ENCODE results near the gene KANSL1. TPM values are rescaled to one million over a fixed set of nuclear protein-coding genes. Genes with fewer than 3 reads are reported as not detected.

The KANSL1 gene
- total RNA-seq, 1 donor: 216 TPM

DNA sequence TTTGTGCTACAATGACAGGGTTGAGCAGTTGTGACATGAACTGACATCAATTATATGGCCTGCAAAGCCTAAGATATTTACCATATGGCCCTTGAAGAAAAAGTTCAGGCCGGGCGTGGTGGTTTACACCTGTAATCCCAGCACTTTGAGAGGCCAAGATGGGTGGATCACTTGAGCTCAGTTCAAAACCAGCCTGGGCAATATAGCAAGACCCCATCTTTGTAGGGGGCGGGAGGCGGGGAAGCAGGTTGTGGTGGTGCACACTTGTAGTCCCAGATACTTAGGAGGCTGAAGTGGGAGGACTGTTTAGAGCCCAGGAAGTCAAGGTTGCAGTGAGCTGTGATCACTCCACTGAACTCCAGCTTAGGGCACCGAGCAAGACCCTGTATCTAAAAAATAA is 145.8 kb downstream of the KANSL1 start:
- no peaks in the 10 kb centered on the region for H3K27me3 ChIP-seq (ENCODE audit: insufficient read depth, low read length)
- no peak overlapping the region for H3K4me3 ChIP-seq (ENCODE audit: low read length)
- no peaks in the 10 kb centered on the region for H3K4me1 ChIP-seq (ENCODE audit: insufficient read depth, low read length)
- no peaks in the 10 kb centered on the region for H3K9me3 ChIP-seq (ENCODE audit: low read depth, low read length)

DNA sequence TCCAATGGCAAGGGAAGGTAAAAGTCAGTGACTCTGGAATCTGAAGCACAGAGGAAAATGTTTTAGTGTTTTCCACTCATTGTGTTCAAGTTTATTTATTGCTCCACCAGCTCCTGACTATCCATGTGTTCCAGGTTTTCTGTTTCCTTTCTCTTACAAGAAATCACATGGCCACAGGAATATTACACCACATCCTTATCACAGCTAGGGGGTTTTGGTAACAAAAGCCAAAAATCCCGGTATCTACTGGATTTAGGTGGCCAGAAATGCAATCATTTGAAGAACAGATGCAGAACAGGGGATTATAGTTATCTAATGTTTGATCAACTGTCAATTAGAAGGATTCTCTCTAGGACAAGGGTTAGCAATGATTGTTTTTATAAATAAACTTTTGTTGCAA is 146.3 kb downstream of the KANSL1 start:
- H3K27me3 ChIP-seq (ENCODE audit: insufficient read depth, low read length): no peaks in the 10 kb centered on the region
- no peak overlapping the region for H3K4me3 ChIP-seq (ENCODE audit: low read length)
- no peaks in the 10 kb centered on the region for H3K9me3 ChIP-seq (ENCODE audit: low read depth, low read length)
- no peaks in the 10 kb centered on the region for H3K4me1 ChIP-seq (ENCODE audit: insufficient read depth, low read length)

DNA sequence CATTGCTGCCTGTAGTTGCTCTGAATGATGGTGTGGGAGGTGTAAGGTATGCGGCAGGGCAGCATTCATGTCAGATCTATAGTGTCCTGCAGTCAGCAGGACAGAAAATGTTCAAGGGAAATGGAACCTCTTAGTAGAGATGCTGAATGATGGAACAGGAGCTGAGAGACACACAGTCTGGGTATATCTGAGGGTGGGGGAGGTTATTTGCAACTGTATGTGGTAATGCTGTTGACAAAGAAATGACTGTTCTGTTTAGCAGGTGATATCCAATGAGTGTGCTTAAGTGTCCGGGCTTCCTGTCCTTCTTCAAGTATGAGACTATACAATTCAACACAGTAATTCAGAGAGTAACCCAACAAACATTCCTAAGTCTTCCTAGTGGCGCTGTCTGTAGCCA is 147.6 kb downstream of the KANSL1 start:
- no peak overlapping the region for H3K4me3 ChIP-seq (ENCODE audit: low read length)
- H3K4me1 ChIP-seq (ENCODE audit: insufficient read depth, low read length): no peaks in the 10 kb centered on the region
- H3K27me3 ChIP-seq (ENCODE audit: insufficient read depth, low read length): no peaks in the 10 kb centered on the region
- no peaks in the 10 kb centered on the region for H3K9me3 ChIP-seq (ENCODE audit: low read depth, low read length)

DNA sequence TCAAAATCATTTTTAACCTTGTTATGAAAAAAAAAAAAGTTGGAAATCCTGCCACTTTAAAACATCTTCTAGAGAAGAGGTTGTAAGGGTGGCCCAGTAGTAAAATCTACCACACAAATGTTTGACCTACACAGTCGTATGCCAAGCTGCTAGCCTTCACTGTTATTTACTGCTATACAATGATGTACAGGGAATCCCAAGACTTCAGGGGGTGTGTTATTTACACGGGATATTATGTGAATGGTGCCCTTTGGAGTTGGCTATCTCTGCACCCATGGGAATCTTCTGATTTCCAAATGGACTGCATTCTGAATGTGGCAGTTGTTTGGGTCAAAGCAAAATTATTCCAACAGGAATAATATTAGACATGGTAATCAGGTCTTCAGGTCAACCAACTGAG is 148.2 kb downstream of the KANSL1 start:
- no peaks in the 10 kb centered on the region for H3K27me3 ChIP-seq (ENCODE audit: insufficient read depth, low read length)
- no peaks in the 10 kb centered on the region for H3K4me1 ChIP-seq (ENCODE audit: insufficient read depth, low read length)
- H3K9me3 ChIP-seq (ENCODE audit: low read depth, low read length): no peaks in the 10 kb centered on the region
- no peak overlapping the region for H3K4me3 ChIP-seq (ENCODE audit: low read length)

DNA sequence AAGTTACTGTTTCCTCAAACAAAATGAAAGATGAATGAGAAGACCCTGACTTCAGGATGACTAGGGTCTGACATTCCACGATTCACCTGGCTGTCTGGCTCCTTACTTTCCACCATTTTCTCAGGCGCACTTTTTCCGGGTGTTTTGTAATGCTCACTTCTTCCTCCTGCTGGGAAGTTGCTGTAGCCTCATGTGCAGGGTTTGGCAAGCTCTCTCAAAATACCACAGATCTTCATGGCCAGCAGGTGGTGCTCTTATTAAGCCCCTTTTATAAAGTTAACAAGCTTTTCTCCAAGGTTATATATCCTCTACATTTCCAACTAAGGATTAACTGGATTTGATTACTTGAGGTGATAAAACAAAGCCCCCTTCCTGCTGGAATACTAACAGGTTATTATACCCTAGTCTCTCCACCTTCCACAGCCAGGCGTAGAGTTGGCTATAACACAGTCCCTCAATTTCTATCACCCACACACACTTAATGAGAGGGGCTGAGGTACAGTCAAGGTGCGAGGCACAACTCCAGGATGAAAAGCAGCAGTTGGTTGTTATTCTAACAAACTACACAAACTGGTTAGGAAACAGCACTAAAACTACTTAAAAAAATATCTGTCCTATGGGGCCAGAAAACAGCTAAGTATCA is 148.8 kb downstream of the KANSL1 start:
- Histone ChIP-seq H3K4me1 (ENCODE audit: insufficient read depth, low read length) (no peaks in the 10 kb centered on the region), H3K9me3 (ENCODE audit: low read depth, low read length) (no peaks in the 10 kb centered on the region), H3K27me3 (ENCODE audit: insufficient read depth, low read length) (no peaks in the 10 kb centered on the region), H3K4me3 (ENCODE audit: low read length) (no peak overlapping the region)

DNA sequence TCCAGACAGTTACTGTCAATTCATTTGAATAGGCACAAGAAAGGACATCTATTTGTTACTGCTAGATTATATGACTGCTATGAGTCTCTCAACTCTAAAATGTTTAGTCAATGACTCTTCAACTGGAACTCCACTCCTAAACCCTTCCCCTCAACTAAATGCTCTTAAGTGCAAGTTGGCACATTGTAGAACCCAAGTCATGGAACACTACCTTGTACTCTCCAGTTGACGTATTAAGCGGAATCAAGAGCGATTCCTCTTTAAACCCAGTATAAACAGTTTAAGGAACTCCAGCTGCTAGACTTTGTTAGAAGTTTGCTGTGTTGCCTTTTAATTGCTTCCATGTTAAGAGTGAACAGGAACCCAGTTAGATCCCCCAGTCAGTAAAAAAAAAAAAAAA is 149.6 kb downstream of the KANSL1 start:
- no peaks in the 10 kb centered on the region for H3K9me3 ChIP-seq (ENCODE audit: low read depth, low read length)
- H3K27me3 ChIP-seq (ENCODE audit: insufficient read depth, low read length): no peaks in the 10 kb centered on the region
- no peak overlapping the region for H3K4me3 ChIP-seq (ENCODE audit: low read length)
- H3K4me1 ChIP-seq (ENCODE audit: insufficient read depth, low read length): no peaks in the 10 kb centered on the region

DNA sequence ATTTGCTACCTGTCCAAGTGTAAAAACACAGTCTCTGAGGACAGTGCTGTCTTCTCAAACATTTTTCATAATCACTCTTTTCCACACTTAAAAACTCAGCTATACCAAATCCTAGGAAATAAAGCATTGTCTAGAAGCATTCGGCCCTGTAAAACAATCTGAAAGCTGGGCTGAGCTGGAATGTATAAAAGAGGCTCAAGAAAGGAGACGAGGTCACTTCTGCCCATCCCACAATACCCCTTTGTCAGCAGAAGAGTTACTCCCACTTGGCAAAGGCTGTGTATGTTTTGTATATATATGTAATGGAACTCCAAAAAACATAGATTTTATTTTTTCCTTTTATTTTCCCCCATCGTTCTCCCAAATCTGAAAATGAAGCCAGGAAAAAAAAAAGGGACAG is 150.3 kb downstream of the KANSL1 start:
- Histone ChIP-seq H3K4me3 (ENCODE audit: low read length) (no peak overlapping the region), H3K9me3 (ENCODE audit: low read depth, low read length) (no peaks in the 10 kb centered on the region), H3K27me3 (ENCODE audit: insufficient read depth, low read length) (no peaks in the 10 kb centered on the region), H3K4me1 (ENCODE audit: insufficient read depth, low read length) (no peaks in the 10 kb centered on the region)

DNA sequence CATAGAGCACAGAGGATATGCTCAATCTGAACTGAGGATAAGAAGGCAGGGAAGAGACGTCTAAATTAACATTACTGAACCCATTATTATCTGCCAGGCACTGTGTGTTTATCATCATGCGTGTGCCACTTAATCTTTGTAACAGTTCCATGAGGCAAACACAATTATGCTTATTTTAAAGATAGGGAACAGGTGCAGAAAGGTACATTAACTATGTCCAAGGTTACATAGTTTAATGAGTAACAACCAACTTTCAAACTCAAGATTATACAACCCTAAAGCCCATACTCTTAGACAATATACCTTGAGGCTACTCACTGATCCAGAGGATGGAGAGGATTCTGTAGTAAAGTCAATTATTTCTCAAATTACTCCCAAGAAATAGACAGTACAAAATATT is 151.0 kb downstream of the KANSL1 start:
- Histone ChIP-seq H3K4me3 (ENCODE audit: low read length) (no peak overlapping the region), H3K27me3 (ENCODE audit: insufficient read depth, low read length) (no peaks in the 10 kb centered on the region), H3K9me3 (ENCODE audit: low read depth, low read length) (no peaks in the 10 kb centered on the region), H3K4me1 (ENCODE audit: insufficient read depth, low read length) (no peaks in the 10 kb centered on the region)

DNA sequence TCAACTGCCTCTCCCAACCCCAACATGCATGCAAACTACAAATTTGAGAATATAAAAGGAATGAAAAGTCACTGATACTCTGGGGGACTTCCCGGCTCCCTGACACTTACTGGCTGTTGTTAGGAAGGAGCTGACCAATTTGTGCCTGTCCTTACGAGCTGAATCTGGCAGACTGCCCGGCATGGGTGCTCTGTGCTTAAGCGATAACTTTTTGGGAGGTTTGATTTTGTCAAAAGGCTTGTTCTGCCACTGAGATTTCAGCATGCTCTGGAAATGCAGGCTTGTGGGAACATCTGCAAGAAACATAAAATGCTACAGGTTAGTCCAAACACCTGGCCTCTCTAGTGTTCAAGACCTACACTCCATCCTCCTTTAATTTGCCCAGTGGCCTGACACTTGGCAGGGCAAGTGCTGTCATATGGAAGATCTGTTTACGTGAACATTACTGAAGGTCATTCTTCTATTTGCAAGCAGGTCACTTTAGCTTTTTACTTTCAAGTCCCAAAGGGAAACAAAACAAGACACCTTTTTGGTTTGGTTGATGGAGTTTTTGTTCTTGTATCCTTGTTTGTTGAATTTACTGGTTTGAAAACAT is 153.5 kb downstream of the KANSL1 start:
- H3K4me3 ChIP-seq (ENCODE audit: low read length): no peak overlapping the region
- H3K9me3 ChIP-seq (ENCODE audit: low read depth, low read length): no peaks in the 10 kb centered on the region
- no peaks in the 10 kb centered on the region for H3K4me1 ChIP-seq (ENCODE audit: insufficient read depth, low read length)
- H3K27me3 ChIP-seq (ENCODE audit: insufficient read depth, low read length): no peaks in the 10 kb centered on the region

DNA sequence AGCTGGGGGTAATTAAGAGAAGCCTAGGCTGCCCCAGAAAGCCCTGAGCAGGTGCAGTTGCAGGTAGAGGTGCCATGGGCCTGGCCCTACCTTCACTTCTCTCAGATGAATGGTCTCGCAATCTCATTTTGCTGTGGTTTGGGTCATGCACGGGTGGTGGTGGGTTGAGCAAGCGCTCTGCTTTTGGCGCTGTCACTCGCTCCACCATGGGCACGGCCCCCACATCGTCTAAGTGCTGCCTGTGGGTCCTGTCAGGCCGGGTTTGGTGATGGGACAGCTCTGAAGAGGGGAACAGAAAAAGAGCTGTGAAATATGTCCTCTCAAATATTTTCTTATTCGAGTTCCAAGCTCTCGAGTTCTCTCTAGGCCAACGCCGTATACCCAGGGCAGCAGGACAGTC is 154.3 kb downstream of the KANSL1 start:
- Histone ChIP-seq H3K27me3 (ENCODE audit: insufficient read depth, low read length) (no peaks in the 10 kb centered on the region), H3K4me1 (ENCODE audit: insufficient read depth, low read length) (no peaks in the 10 kb centered on the region), H3K4me3 (ENCODE audit: low read length) (no peak overlapping the region), H3K9me3 (ENCODE audit: low read depth, low read length) (no peaks in the 10 kb centered on the region)

DNA sequence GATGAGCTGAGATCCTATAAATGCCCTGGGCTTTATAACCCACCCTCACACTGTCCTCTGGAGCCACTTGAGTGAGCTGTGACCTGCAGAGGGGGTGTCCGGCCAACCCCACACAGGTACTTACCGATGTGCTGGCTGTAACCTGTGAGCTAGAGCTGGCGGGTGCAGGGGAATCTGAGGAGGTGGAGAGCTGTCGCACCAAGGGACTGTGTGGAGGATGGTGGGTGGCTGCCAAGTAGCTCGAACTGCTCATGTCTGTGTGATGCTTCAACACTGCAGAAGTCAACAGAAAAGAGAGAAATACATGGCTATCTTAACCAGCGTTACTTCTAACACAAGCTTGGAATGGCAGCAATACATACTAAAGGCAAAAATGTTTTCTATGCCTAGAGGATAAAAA is 154.8 kb downstream of the KANSL1 start:
- no peak overlapping the region for H3K4me3 ChIP-seq (ENCODE audit: low read length)
- H3K4me1 ChIP-seq (ENCODE audit: insufficient read depth, low read length): no peaks in the 10 kb centered on the region
- no peaks in the 10 kb centered on the region for H3K9me3 ChIP-seq (ENCODE audit: low read depth, low read length)
- no peaks in the 10 kb centered on the region for H3K27me3 ChIP-seq (ENCODE audit: insufficient read depth, low read length)

DNA sequence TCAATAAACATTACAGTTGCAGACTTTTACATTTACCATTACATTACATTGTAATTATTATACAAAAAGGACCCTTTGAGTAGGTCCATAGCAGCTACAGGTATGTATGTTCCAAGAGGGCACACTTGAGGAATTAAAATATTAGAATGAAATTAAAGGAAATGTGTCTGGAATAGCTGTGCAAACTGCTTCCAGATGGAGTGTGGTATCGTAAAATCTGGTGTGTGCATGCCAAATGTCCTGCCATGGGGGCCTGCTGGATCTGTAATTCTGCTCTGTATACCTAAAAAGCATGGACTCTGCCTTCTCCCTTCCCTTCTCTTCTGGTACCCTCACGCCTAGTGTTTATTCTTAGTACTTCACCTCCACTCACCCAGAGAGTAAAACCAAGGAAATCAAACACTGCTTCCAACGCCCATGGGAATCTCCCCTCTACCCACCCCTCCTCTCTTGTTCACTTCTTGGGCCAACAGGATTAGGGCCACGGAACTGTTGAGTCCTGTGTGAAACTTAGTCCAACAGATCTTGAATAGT is 155.4 kb downstream of the KANSL1 start:
- no peaks in the 10 kb centered on the region for H3K27me3 ChIP-seq (ENCODE audit: insufficient read depth, low read length)
- H3K9me3 ChIP-seq (ENCODE audit: low read depth, low read length): no peaks in the 10 kb centered on the region
- H3K4me1 ChIP-seq (ENCODE audit: insufficient read depth, low read length): no peaks in the 10 kb centered on the region
- H3K4me3 ChIP-seq (ENCODE audit: low read length): no peak overlapping the region

DNA sequence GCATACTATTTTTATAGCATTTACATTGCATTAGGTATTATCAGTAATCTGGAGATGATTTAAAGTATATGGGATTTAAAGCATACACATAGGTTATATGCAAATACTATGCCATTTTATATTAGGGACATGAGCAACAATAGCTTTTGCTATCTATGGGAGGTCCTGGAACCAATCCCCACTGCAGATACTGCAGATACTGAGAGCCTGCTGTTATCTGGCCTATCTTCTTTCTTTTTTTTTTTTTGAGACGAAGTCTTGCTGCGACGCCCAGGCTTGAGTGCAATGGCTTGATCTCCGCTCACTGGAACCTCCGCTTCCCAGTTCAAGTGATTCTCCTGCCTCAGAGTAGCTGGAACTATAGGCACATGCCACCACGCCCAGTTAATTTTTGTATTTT is 156.7 kb downstream of the KANSL1 start:
- Histone ChIP-seq H3K4me3 (ENCODE audit: low read length) (no peak overlapping the region), H3K4me1 (ENCODE audit: insufficient read depth, low read length) (no peaks in the 10 kb centered on the region), H3K9me3 (ENCODE audit: low read depth, low read length) (no peaks in the 10 kb centered on the region), H3K27me3 (ENCODE audit: insufficient read depth, low read length) (no peaks in the 10 kb centered on the region)

DNA sequence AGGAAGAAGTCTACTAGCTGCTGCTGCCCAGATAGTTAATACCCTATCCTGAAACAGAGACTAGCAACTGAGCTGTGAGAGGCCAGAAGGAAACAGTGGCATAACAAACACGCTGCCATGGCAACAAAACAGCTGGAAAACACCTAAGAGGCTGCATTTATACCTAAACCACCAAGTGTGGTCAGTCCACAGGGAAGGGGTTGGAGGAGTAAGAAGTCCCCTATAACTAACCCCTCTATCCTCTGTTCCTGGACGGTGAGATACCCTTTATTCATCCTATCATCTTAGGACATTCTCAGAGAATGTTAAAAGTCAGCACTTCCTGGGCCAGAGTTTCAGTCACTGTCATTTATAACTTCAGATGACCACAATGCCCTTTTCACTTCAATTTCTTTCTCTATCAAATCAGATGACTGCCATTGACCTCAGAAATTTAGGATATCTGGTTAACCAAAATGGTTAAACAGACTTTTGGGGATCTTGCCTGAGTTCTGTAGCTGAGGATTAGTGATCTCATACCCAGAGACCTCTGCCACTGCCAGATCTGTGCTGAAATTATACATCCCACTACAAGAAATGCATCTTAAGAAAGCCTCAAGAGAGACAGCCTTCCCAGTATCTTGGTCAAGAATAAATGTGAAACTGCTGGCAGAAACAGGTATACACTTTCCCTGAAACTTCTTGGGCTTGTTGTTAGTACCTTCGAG is 158.0 kb downstream of the KANSL1 start:
- H3K9me3 ChIP-seq (ENCODE audit: low read depth, low read length): no peaks in the 10 kb centered on the region
- H3K27me3 ChIP-seq (ENCODE audit: insufficient read depth, low read length): no peaks in the 10 kb centered on the region
- H3K4me3 ChIP-seq (ENCODE audit: low read length): no peak overlapping the region
- no peaks in the 10 kb centered on the region for H3K4me1 ChIP-seq (ENCODE audit: insufficient read depth, low read length)

DNA sequence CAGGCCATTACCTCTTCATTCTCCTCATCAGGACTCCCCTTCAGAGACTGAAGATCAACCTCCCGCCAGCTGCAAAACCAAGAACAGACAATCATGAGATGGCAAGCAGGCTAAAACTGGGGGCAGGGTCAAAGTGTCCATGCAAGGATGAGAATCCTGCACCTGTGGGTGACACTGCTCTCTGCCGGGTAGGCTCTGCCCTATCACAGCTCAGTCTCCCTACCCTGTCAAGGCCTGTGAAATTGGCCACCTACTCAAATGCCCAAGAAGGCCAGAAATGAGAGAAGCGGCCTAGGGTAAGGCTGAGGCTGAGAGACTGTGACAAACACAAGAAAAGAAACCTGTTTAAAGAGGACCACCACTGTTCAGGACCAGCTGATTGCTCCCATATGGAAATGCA is 159.8 kb downstream of the KANSL1 start:
- H3K27me3 ChIP-seq (ENCODE audit: insufficient read depth, low read length): no peaks in the 10 kb centered on the region
- no peaks in the 10 kb centered on the region for H3K9me3 ChIP-seq (ENCODE audit: low read depth, low read length)
- no peak overlapping the region for H3K4me3 ChIP-seq (ENCODE audit: low read length)
- peaks cover 7% of the 10 kb centered on the region for H3K4me1 ChIP-seq (ENCODE audit: insufficient read depth, low read length)

DNA sequence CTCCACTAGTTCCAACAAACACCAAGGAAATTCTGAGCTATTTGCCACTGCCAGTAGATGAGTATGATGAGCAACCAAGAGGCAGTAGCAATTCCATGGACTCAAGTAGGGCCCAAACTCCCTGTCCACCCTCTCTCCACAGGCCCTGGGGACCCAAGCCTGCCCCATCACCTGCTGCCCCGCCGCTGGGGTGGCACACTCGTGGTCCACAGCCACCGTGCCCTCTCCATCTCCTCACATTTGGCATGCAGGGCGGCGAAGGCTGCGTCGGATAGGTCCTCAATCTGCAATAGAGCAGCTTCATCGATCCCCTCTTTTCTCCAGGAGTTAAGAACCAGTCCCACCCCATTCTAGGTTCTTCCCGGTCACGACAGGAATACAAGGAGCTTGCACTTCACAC is 160.3 kb downstream of the KANSL1 start:
- H3K27me3 ChIP-seq (ENCODE audit: insufficient read depth, low read length): no peaks in the 10 kb centered on the region
- no peaks in the 10 kb centered on the region for H3K9me3 ChIP-seq (ENCODE audit: low read depth, low read length)
- peaks cover 9% of the 10 kb centered on the region for H3K4me1 ChIP-seq (ENCODE audit: insufficient read depth, low read length)
- no peak overlapping the region for H3K4me3 ChIP-seq (ENCODE audit: low read length)

All from mononuclear cell (primary cell).